Measurements from ENCODE around the gene SLC10A4.

SLC10A4 gene

GRCh38 chr4:48495941-48496340 is 12.8 kb downstream of the SLC10A4 start:
- H3K4me3 ChIP-seq (replicated peaks; ENCODE audit: low read depth, low read length): no peak overlapping the region
- DNase-seq (ENCODE audit: extremely low read depth, low read depth): no peak
- no peak for TF ChIP-seq CTCF (IDR thresholded peaks at IDR 0.05; ENCODE audit: low read depth, low read length, missing control alignments)

- DNase-seq (ENCODE audit: extremely low read depth, low read depth): no peak
- TF ChIP-seq CTCF (IDR thresholded peaks at IDR 0.05; ENCODE audit: low read depth, low read length, missing control alignments): no peak
- H3K4me3 ChIP-seq (replicated peaks; ENCODE audit: low read depth, low read length): no peak overlapping the region
Measured at GRCh38 chr4:48498895-48499294, 15.8 kb downstream of the SLC10A4 start.

- H3K4me3 ChIP-seq (replicated peaks; ENCODE audit: low read depth, low read length): no peak overlapping the region
- DNase-seq (ENCODE audit: extremely low read depth, low read depth): no peak
- TF ChIP-seq CTCF (IDR thresholded peaks at IDR 0.05; ENCODE audit: low read depth, low read length, missing control alignments): no peak
Measured at GRCh38 chr4:48499551-48500066, 16.5 kb downstream of the SLC10A4 start.

- no peak for TF ChIP-seq CTCF (IDR thresholded peaks at IDR 0.05; ENCODE audit: low read depth, low read length, missing control alignments)
- H3K4me3 ChIP-seq (replicated peaks; ENCODE audit: low read depth, low read length): no peak overlapping the region
- DNase-seq (ENCODE audit: extremely low read depth, low read depth): no peak
Measured at GRCh38 chr4:48503233-48504025, 20.3 kb downstream of the SLC10A4 start.

GRCh38 chr4:48504026-48504330 is 20.8 kb downstream of the SLC10A4 start:
- no peak for TF ChIP-seq CTCF (IDR thresholded peaks at IDR 0.05; ENCODE audit: low read depth, low read length, missing control alignments)
- no peak for DNase-seq (ENCODE audit: extremely low read depth, low read depth)
- H3K4me3 ChIP-seq (replicated peaks; ENCODE audit: low read depth, low read length): no peak overlapping the region

- DNase-seq (ENCODE audit: extremely low read depth, low read depth): no peak
- H3K4me3 ChIP-seq (replicated peaks; ENCODE audit: low read depth, low read length): no peak overlapping the region
- no peak for TF ChIP-seq CTCF (IDR thresholded peaks at IDR 0.05; ENCODE audit: low read depth, low read length, missing control alignments)
Measured at GRCh38 chr4:48504352-48504751, 21.2 kb downstream of the SLC10A4 start.

GRCh38 chr4:48506716-48507115 is 23.6 kb downstream of the SLC10A4 start:
- H3K4me3 ChIP-seq (replicated peaks; ENCODE audit: low read depth, low read length): no peak overlapping the region
- TF ChIP-seq CTCF (IDR thresholded peaks at IDR 0.05; ENCODE audit: low read depth, low read length, missing control alignments): no peak
- no peak for DNase-seq (ENCODE audit: extremely low read depth, low read depth)
